Measurements from ENCODE around the gene NPNT.

The NPNT gene

DNA sequence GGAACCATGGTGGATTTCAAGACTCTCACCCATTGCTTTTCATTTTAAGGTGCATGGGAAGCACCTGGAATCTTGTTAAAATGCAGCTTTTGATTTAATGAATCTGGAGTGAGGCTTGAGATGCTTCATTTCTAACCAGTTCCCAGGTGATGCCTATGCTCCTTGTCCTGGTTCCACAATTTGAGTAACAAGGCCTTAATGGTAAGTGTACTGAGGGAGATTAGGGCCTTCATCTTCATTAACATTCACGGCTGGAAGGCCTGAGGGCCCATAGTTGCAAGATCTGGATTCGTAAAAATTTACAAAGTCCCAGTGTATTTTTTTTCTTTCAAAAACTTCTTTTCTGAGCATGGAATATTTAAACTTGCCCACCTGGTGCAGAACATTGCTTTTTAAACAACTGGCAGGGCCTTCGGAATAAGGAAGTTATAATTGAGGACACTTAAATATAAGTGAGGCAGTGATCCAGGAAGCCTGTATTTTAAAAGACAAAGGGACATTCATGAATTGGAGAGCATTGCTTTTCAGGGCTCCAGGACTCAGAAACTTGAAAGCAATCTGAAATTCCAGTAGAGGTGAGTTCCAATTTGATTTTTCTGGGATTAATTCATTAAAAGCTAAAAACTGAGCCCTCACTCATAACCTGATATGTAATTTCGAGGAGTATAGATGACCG lies 77.8 kb downstream of the NPNT start:
- DNase-seq, result no peak

DNA sequence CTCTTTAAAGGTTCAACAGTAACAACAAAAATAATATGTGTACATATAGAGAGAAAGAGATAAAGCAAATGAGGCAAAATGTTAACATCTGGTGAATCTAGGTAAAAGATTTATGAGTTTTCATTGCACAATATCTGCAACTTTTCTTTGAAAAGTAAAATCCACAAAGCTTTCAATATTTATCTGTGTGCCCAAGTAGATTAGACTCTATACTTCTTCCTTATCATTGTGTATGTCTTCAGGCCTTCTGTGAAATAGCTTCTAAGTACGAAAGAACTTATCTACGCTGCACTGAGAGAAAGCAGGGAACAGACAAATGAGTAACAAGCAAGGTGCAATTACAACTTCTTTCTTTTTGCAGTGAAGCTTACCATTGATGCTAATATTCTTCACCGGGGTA lies 81.6 kb downstream of the NPNT start:
- no peak for DNase-seq

DNA sequence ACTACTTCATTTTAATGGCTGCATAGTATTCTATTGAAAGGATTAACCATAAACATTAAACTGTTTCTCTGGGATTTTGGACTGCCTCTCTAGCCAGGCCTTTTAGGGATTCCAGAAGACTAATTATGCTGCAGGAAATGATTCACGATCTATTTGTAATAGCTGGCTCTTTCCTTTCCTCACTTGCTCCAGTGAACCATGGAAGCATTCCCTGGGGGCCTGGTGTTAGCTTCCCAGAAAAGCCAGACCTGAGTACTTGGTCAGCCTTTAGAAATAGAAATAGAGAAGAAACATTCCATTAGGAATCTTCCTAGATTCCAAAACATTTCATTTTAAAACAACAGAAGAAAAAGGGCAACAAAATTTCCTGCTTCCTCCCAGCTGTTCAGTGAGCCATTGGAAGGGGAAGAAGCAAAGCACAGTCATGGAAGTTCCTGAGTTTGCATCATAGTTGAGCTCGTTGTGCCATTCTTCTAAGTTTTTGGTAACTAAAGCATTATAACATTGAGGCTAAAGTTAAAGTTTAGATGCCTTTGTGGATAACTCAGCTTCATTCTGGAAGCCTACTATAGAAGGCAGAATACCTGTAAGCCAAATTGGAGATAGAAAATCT lies 83.5 kb downstream of the NPNT start:
- no peak for DNase-seq

DNA sequence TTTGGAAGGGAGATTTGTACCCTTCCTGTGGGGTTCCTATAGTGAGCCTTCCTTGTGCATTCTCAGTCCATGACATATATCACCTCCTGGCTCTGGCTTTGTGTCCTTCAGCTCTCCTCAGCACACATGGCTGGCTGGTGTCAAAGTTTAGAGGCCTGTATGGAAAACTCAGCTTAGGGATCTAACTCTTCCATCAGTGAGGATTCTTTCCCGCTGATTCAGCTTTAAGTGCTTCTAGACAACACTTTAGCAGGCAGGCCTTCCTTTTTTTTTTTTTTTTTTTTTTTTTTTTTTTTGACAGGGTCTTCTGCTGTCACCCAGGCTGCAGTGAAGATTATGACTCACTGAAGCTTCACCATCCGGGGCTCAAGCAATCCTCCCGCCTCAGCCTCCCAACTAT lies 84.2 kb downstream of the NPNT start:
- no peak for DNase-seq

DNA sequence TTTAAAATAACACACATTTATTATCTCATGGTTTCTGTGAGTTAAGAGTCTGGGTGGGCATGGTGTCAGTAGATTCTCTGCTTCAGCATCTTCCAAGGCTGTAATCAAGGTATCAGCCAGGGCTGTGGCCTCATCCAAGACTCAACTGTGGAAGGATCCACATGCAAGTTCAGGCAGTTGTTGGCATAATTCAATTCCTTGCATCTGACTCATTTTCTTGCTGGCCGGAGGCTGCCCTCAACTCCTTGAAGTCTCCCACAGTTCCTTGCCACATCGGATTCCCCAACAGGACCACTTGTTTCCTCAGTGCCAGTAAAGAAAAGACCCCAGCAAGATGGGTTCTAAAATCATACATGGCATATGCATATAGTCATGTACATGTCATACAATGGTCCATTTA lies 93.4 kb downstream of the NPNT start:
- DNase-seq, result no peak

DNA sequence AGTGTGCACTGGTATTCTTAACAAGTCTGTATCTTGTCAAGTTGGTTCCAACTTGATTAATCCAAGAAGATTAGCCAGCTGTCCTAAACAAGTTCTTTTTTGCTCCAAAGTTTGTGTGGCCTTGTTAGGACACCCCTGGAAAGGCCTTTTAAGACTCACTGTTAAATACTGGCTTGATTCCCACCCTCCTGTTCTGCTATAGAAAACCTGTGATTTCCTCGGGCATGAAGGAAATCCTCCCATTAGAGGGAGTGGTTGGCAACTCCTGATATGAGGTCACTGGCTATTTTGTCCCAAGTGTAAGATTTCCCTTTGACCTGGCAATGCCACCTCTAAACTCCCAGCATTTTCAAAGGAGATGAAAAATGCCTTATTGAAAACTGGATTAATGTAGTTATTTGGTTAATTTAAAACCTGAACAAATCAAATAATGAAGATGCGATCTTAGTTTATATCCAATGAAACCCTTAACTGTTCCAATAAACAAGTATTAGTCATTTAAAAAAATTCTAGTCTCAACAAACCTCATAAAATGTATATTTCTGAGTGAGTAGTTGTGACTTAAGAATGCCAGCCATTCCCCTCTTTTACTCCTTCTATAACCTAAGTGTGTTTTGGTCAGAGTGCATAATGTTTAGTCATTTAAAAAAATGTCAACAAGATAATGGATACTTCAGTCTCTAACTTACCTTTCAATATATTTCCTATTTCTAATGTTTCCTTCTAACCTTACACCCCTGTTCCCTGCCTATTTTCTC lies 94.4 kb downstream of the NPNT start:
- DNase-seq, result no peak

DNA sequence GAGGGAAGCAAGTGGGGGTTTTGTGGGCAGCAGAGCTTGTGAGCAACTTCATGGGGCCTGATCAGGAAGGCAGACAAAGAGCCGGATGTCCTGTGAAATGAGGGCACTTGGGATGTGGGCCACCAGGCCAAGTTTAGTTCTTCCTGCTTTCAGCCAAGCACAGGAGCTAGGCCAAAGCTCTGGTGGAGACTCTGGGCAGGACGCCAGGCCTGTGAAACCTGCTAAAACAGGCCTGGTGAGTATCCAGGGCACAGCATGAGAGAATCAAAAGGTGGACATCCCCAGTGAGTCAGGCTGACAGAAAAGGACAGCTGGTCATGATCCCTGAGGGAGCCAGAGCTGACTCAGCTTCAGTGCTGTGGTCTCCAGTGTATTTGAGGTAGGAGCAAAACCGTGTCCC lies 95.7 kb downstream of the NPNT start:
- no peak for DNase-seq

DNA sequence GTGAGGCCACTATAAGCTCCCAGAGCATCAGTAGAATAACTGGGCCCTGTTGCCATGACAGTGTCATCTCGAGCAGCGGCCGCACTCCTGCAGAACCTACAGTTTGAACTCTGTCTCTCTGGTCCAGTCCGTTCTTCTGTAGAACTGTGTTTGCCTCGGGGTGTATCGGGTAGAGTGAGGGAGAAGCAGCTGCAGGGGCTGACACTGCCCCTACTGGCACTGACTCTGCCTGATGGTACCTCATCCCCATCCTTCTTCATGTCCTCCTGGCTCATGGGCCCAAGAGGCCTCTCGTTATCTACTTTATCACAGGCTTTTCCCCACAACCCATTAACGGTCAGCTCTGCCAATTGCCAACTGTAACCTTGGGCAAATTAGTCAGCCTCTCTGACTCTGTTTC lies 96.5 kb downstream of the NPNT start:
- no peak for DNase-seq

DNA sequence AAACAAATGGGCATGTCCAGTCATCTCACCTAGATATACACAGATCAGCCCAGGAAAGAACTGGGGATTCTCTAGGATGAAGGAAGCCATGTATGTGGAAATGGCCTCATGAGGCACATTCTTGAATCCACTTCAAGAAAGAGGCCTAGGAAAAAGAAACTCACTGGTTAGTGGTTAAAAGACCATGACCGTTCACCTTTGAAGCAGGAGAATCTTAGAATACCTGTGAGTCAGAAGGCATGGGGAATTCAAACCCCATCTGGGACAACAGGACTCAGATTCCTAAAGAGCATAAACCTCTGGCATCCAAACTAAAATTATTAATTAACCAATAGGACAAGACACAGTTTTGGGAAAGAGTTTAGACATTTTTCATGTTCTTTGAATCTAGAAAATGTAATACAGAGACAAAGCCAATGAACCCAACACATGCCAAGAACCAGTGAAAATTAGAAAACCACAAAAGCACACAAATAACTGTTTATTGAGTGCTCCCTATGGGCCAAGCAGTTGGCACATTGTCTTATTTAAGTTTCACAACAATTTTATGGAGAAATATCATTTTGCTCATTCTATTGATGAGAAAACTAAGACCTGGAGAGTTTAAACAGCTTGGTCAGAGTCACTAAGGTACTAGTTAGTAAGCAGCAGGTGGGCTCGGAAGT lies 97.5 kb downstream of the NPNT start:
- no peak for DNase-seq

DNA sequence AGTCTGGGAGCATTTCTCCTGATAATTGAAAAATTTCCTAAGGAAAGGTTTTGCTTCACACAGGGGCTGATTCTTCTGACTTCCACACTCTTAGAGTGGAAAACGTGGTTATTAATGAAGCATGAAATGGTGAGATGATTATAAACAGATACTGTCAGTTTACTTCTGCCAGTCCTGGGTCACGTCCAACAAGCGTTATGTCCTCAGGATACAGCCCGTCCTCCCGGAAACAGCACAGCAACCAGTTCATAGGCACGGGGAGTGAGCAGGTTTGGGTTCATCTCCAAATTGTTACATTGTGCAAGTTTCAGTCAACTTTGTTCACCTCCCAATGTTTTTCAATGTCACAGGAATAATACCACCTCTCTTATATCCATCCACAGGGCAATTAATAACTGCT lies 98.8 kb downstream of the NPNT start:
- no peak for DNase-seq

DNA sequence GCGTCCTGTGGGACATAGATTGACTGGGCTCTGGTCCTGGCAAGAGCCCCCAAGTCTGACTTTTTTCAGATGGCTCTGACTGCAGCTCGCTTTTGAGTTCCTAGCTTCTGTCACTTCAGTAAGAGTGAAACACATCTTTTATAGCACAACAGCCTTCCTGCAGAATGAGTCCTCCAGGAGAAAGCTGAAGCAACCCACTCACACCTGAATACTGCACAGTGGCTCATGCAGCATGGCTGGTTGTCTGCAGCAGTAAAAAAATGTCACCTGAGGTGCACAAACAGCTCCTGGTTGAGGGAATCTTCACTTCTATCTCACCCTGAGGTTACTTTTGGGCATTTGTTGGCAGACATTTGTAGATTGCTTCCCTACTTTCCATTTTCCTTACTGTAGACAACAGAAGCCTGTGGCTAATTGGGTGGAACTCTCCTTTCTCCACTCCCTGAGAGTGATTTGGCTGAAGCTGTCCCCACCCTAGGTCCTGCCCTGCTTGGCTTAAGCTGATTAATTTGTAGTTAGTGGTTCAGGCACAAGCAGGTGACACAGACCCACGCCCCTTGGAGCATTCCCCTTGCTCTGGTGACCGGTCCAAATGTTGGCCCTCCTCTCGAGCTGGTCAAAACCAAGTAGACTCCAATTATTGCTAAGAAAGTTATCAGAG lies 99.7 kb downstream of the NPNT start:
- no peak for DNase-seq

DNA sequence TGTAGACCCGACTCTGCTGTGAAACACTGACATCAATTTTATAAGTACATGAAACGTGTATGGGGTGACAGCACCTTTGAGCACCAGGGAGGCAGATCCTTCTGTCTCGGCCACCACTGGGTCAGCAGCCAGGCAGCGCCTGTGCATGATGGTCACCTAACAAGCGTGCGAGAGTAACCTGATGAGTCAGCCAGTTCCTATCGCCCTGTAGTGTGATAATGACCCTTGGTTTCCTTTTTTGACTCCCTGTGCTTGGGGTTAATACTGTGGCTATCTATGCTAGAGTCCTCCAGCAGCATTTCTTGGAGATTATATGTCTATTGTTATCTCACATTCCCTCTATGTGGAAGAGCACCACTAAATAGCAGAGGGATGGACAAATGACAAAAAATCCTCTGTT lies 101.6 kb downstream of the NPNT start:
- no peak for DNase-seq

DNA sequence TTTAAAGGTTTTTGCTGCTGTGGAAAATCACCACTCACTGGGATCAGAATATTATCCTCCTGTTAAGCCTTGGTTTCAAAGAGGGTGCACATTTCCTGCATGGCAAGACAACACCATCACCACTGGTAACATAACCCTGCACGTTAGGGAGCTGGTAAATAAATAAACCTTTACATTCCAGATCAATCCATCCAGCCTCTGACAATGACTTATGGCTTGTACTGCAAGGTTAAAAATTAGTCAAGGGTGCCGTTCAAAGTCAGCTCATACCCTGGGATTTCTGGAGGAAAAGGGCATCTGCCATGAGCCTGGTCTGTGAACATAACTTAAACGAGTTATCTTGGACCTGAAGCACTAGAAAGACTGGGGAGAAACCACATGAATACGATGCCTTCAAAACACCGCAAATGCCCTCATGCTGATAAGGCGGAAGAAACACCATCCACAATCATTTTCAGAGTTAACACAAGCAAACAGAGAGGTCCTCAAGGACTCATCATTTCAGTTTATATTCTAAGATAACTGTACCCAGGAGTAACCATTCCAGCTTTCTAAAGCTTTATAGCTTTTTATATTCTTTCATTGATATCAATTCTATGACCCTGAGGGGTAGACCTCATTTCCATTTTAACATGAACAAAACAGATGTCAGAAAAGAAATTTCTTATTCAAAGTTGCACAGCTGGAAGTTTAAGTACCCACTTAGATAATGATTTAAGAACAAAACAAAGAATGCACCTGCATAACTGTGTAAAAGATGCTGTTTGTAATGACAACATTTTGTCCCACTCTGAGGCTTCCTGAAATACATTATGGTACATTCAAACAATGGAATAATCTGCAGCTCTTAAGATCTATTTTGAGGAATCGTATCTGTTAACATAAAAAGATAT lies 103.1 kb downstream of the NPNT start:
- no peak for DNase-seq

DNA sequence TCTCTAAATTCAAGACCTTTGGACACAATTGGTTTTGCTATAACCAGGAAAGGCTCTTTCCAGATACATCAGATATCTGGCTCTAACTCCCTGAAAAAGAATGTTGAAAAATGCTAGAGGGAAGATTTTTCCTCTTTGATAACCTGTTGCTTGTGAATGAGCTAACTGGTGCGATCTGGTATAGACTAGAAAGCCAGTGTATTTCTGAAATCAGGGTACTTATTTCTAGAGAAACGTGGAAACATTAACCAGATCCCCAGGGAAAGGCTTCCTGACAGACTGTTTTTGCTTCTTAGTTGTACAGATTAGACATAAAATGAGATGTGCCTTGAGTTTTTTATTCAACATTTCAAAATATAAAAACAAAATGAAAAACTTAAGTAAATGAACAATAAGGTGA lies 107.7 kb downstream of the NPNT start:
- no peak for DNase-seq

DNA sequence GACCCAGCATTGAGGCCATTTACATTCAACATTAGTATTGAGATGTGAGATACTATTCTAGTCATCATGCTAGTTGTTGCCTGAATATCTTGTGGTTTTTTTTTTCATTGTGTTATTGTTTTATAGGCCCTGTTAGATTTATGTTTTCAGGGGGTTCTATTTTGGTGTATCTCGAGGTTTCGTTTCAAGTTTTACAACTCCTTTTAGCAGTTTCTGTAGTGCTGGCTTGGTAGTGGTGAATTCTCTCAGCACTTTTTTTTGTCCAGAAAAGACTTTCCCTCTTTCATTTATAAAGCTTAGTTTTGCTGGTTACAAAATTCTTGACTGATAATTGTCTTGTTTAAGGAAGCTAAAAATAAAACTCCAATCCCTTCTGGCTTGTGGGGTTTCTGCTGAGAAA lies 115.5 kb downstream of the NPNT start:
- DNase-seq, result no peak

DNA sequence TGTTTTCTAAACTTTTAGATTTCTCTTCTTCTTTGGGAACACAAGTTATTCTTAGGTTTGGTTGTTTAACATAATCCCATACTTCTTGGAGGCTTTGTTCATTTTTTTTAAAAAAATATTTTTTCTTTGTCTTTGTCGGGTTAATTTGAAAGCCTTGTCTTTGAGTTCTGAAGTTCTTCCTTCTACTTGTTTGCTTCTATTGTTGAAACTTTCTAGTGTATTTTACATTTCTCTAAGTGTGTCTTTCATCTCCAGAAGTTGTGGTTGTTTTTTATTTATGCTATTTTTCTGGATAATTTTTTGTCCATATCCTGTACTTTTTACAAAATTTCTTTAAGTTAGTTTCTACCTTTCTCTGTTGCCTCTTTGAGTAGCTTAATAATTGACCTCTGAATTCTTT lies 116.1 kb downstream of the NPNT start:
- DNase-seq, result no peak

DNA sequence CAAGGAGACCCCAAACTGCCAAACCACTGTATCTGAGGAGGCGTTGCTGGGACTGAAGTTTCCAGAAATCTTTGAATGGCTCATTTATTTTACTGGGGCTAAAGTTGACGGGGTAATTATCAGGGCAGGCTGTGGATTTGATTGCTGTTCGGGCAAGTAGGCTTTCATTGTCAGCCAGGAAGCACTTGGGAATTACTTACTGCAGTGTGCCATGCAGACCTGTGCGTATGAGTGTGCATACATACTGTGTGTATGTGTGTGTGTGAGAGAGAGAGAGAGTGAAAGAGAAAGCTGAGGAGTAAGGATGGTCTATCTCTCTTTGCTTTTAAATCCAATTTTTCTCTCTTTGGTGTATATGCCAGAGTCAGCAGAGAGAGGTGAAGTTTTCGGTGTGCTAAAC lies 122.7 kb downstream of the NPNT start:
- DNase-seq, result no peak

DNA sequence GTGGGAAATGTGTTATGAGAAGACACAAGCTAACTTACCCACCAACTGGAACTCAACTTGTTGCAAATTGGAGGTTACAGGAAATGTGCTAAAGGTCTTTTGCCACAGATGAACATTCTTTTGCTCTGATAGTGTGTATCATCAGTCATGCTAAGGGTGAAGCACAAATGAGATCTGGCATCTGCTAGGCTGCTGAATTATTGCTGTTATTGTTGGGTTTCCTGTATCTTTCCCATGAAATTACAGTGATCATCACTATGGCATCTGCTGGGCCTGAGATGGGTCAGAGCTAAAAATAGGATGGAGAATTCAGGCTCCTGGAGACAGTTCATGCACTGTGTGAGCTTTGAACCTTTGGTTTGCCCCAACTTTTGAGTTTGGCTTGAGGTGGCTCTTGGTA lies 124.5 kb downstream of the NPNT start:
- no peak for DNase-seq
